D341Med (cell line): ENCODE data around the gene TOMM22.

Experiments used
- DNase-seq: peaks from one replicate; pipeline ENCODE4 v3.0.0; 2012; ENCODE audit warnings: low spot score

TOMM22 gene

GRCh38 chr22:38733724-38734381, 52.1 kb downstream of the TOMM22 start:
- DNase-seq, result no peak

GRCh38 chr22:38734421-38735100, 52.8 kb downstream of the TOMM22 start:
- DNase-seq, result no peak
